ENCODE results near the gene CADPS.

DNA sequence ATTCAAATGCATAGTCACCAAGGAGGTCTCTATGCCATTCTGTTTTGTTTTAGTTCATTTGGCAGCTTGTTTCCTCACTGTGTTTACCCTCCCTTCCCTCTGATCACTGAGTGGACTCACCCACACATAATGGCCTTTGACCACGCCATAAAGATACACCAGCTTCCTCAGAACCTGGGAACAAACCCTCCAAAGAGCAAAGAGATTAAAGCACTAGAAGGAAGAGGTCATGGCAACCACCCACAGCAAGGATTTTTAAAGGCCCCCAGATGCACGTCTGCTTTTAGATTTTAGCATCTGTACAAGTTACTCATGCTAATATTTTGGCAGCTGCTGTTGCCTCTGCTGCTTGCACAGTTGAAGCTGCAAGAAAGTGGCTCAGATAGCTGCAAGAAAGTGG lies 47.9 kb upstream of the CADPS start:
- TF ChIP-seq, protein P1, sequence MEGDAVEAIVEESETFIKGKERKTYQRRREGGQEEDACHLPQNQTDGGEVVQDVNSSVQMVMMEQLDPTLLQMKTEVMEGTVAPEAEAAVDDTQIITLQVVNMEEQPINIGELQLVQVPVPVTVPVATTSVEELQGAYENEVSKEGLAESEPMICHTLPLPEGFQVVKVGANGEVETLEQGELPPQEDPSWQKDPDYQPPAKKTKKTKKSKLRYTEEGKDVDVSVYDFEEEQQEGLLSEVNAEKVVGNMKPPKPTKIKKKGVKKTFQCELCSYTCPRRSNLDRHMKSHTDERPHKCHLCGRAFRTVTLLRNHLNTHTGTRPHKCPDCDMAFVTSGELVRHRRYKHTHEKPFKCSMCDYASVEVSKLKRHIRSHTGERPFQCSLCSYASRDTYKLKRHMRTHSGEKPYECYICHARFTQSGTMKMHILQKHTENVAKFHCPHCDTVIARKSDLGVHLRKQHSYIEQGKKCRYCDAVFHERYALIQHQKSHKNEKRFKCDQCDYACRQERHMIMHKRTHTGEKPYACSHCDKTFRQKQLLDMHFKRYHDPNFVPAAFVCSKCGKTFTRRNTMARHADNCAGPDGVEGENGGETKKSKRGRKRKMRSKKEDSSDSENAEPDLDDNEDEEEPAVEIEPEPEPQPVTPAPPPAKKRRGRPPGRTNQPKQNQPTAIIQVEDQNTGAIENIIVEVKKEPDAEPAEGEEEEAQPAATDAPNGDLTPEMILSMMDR (conservative IDR thresholded peaks at IDR 0.05; ENCODE audit: low read length), result no peak
- no peak for TF ChIP-seq EZH2phosphoT487 (IDR thresholded peaks at IDR 0.05; ENCODE audit: borderline replicate concordance)

Measured in Loucy (cell line).